ENCODE measurements around the gene POC1A.
A peak's percentile ranks its signal among the peaks of the same experiment; 100 is the strongest.

Gene POC1A

DNA sequence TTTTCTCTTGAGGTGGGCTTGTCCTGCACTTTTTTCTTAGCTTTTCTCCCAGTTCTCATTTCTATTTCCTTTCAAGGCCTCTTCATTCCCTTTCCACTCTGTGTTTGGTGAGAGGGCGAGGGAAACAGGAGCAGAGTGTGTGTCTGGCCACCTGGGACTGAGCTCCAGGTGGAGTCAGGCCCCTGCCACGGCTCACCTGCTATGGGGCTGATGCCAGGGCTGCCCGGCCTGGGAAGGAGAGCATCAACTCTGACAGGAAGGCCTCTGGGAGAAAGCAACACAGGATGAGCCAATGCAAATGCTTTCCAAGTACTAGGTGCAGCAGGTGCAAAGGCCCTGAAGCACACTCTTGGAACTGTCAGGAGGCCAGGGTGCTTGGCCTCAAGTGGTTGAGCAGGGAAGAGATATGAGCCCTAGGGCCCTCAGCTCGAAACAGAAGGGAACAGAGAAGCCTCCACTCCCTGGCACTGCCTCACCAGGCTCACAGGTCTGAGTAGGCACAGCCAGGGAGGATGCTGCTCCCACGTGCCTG is 70.6 kb downstream of the POC1A start:
- DNase-seq, result no peak

DNA sequence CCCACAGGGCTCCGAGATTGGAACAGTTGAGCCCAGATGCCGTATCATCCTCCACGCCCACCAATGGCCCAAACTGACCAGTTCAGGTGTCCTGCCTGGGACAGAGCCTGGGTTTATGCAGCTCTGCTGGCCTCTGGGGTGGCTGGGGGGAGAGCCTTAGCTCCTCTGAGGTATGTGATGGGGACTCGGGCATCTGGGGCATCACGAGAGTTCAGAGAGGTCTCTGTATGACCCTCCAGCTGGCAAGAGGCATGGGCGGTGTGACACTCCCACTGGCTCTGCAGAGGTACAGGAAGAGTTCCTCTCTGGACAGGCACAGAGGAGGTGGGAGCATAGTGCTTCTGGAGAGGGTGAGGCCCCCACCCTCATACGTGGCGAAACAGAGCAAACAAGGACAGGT is 71.3 kb downstream of the POC1A start:
- DNase-seq, result no peak

DNA sequence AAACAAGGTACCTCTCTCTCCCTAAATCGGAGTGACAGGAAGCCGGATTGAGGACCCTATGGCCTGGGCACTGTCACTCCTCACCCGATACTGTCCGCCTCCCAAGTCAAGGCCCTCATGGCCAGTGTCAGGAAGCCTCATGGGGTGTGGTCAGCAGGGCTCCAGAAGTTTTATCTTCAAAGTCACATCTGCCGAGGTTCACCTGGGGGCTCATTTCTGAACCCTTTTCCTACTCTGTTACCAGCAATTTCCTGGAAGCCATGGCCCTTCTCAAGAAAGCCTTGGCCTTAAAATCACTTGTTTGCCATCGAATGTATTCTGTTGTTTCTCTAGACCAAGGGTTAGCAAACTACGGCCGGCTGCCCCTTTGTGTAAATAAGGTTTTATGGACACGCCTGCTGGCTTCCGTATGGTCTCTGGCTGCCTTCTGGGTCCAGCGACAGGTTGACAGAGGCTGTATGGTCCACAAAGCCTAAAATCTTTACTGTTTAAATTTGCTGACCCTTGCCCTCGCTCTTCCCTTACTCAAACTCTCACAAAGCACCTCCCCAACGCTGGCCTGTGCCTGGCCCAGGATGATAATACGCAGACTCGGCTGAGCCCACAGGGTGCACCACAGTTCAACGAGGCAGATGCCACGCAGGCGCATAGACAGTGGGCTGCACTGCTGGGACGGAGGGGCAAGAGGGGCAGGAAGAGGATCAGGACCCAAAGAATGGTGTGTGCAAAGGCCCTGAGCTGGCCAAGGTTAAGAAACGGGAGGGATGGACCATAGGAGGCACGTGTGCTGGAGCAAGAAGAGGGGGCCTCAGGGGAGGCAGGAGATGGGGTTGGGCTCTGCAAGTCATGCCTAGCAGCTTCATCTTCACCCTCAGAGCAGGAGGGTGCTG is 73.1 kb downstream of the POC1A start:
- DNase-seq, result no peak

DNA sequence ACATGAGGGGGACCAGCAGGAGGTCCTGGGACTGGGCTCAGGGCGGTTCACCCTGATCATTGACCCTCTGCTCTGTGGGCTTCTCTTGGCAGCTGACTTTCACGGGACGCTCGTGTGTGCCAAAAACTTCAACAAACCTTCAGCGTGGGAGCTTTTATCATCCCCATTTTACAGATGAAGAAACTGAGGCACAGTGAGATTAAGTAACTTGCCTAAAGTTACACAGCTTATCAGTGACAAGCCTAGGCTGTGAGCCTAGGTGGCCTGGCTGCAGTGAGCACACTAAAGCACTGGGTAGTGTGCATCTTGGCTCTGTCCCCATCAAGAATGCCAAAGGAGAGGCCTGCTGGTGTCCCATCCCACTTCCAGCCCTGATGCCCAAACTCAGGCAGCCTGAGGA is 74.3 kb downstream of the POC1A start:
- DNase-seq, result no peak

DNA sequence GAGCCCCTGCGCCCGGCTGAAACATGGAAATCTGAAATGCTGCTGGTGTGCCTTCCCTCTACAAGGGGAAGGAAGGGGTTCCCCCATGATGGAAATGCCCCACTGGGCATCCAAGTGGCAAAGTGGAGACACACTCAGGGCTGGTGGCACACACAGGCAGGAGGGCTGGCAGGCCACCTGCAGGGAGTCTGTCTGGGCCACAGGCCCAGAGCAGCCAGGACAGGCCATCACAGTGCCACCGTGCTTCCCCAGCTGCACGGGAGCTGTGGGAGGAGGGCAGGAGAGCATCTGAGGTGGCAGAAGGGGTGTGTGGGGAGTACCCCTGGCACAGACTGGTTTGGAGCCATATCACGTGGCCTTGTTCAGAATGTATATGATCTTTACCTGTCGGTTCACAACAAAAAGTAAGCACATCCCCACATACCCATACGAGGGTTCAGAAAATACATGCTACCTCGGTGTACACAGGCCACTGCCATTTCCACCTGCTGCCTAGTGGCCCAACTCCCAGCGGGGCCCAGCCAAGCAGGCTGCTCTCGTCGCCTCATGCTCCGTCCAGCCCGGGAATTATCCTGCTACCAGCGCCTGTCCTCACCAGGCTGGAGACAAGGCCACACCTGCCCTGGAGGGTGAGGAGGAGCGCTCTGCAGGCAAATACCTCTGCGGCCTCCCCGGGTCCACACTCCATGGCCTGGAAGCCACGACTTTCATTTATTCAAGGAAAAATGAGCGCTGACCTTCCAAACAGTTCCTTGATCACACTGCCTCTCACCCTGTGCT is 75.3 kb downstream of the POC1A start:
- no peak for DNase-seq

DNA sequence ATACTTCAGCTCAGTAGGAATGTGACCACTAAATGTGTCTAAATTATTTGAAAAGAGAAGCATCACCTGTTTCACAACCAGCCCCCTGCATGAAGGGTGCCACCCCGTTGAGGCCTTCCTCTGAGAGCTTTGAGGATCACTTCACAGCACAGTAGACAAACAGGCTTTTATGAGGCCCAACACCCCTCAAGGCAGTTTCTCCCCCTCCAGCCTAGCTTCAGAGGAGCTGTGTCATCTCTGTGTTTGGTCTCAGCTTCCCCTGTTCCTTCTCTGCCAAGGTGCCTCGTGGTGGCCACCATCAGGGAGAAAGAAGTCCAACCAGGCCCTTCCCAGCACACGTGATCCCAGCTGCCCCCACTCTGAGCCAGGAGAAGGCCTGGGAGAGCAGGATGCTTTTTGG is 76.3 kb downstream of the POC1A start:
- DNase-seq, result no peak

DNA sequence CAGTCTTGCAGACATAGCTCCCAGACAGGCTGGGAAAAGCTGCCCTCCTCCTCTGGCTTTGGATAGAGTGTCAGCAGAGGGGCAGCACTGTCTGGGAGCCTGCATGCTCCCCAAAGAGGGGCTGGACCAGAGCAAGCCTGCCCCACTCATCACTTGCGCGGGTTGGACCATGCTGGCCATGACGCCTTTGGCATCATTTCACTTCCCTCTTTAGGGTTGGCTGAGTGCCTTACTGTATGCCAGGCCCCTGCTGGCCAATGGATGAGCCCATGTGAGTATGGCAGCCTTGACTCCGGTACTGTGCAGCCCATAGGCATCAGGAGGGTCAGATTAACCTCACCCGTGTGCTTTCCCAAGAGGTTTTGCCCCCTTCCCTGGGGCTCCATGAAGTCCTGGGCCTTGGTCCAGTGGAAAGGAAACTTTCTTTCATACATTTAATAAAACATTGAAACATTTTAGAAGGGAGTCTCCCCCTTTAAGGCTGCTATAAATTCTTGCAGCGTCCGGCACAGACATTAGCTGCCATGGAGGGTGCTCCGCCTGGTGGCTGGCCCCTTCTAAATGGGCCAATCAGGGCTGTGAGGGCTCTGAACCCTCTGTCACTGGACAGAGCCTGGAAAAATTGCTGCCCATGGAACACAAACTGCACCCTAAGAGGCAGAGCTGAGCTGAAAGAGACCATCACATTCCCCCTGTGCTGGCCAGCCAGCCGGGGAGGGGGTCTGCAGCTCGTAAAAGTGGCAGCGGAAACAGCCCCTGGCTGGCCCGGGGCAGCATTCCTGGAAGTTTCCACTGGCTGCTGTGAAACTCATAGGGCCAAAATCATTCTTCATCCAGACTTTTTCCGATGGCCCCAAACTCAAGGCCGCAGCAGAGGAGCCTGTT is 77.1 kb downstream of the POC1A start:
- peak; percentile 88 for DNase-seq

DNA sequence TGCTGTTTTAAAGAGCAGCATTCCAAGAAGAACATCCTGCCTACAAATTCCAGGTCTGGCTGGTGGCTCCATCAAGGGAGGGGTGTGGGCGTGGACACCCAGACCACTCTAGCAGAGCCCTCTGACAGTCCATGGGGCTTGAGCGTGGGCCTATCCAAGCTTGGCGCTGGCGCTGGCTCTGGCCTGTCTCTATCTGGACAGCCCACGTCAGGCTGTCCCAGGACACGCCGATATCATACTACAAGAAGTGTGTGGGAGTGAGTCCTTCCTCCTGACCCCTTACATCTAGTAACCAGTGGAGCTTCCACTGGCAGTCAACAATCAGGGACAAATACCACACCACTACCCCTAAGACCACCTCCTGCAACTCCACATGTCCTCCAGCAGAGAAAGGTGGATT is 80.7 kb downstream of the POC1A start:
- no peak for DNase-seq

DNA sequence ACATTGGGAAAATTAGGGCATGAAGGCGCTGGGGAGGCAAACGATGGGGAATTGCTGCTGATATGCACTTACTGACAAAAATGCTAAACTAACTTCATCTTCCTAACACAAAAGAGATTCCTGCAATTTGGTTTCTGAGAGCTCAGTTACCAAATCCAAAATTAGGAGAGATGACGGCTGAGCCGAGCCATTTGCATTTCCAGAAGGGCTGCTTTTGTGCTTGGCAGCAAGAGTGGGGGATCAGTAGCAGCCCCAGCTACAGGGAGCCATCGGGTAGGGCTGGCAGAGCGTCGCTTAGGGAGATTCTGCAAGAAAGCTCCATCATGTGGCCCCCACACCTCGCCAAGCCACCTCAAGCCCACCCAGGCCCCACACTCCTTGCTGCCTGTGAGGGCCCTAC is 81.8 kb downstream of the POC1A start:
- no peak for DNase-seq

DNA sequence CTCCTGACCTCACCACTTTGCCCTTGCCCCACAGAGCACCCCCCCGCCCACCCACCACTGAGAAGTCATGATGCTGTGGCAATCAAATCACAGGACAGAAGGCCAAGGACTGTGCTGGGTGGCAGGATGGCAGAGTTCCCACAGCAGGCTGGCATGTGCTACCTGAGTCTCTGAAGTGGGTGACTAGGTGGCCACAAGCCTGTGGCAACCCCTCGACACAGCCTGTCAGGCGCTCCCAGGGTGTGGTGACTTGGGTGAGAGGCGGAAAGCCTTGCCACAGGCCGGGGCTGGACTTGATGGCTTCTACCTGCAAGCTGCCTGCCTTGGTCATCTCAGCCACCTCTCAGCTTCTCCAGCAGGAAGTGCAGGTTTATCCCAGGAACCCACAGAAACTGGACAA is 82.2 kb downstream of the POC1A start:
- DNase-seq, result no peak

DNA sequence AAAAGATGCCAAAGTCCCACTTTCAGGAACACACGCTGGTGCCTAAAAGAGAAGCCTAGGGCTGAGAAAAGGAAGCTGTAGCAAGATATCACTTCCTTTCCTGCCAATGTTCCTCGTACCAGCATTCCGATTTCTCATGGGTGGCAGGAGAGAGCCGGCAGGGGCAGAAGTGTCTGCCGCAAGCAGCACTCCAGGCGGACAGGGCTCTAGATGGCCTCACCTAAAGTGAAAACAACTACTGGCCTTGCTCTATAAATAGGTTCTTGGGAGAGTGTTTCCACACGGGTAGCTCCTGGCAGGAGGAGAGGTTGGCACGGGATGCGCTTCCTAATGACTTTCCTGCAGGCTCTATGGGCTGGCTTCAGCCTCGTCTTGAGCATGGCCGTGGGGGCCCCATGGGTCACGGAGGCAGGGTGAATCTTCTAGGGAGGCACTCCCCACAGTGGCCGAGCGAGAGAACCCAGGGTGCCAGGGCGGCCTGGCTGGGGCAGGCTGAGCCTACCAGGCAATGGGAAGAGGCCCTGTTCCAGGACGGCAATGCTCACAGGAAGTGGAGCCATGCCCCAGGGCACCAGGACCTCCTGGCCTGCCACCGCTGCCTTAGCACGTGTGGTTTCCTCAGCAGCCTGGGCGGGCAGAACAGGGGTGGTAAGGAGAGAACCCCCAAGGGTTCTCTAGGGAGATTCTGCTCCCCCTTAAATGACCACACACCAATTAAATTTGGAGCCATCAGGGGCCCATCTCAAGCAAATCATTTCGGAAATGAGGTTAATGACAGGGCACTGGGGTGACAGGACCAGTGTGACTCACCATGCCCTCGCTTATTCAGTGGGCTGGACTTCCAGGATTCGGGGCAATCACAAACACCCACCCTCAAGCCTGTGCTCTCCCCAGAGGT is 83.2 kb downstream of the POC1A start:
- DNase-seq, result peak; percentile 82

DNA sequence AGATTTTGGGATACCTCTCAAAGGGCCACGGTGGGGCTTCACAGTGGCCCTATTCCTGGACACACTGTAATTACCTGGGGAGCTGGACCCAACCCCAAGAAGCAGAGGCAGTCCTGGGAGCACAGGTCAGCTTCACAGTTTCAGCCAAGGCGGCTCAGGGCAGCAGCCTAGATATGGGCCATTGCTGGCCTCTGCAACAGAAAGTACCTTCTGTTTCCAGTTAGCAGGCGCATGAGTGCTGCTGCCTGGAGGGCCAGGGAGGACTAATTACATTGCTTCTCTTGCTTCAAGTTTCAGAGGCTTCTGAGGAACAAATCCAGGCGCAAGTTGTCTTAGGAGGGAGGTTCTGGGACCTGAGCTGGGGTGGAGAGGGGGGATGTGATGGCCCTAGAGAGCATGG is 84.4 kb downstream of the POC1A start:
- DNase-seq, result no peak

DNA sequence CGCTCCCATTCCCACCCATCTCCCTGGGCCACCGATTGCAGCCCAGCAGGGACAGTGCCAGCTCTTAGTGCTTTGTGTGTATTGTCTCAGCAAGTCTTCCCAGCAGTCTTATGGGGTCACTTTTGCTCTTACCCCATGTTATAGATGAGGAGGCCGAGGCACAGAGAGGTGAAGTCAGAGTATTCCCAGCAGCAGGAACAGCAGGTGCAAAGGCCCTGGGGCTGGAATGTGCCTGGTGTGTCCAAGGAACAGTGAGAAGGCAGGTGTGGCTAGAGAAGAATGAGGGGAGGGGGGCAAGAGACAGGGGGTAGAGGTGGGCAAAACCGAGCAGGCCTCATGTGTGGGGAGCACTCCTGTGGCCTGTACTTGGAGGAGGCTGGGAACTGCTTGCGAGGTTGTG is 85.1 kb downstream of the POC1A start:
- no peak for DNase-seq

DNA sequence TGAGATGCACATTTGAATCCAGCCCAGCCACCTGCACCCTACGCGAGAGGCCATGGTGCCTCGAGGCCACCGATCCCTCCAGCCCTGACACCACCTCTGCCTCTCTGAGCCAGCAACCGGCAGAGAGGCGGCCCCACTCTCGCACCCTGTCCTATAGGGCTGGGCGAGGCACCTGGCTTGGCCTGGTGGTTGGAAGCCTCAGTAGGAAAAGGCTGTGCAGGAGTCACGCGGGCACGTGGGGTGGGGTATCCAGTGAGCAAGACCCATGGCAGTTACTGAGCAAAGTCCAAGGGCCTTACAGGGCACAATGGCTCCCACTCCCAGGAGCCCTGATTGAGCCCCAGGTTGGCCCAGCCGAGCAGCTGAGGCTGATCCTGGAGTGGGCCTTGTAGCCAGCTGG is 85.5 kb downstream of the POC1A start:
- no peak for DNase-seq

DNA sequence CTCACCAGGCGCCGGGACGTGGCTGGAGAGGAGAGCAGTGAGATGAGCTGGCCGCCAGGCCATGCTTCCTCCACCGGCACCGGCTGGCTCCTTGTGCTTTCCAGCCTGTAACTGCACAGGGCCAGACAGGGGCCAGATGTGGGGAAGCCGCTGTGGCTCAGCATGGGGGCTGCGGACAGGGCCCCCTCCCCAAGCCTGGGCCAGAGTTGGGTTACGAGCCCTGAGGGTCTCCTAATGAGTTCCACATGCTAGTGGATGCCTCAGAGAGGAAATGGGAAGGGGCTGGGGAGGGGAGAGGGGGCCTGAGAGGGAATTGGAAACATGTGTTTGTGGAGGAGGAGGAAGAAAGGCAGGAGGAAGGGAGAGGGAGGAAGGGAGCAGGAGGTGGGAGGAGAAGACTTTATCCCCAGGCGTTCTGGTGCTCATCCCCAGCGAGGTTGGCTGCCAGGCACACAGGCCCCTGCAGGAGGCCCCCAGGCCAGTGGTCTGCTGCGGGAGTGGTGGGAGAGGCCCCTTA is 86.1 kb downstream of the POC1A start:
- DNase-seq, result peak; percentile 92

DNA sequence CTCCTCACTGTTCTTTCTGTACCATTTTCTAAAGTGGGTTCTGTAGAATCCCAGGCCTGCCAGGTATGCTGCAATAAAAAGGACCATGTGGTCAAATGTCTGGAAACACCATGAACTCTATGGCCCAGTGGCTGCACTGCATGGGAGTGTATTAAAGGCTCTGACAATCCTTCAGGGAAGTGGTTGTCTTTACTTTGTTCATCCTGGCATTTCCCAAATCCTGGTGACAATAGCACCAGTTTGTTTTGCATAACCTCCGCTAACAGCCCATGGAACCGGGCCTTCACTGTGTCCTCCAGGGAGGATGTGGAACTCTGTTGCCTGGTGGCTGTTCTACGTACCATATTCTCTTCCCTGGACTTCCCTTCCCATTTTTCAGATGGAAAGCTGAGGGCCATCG is 86.7 kb downstream of the POC1A start:
- no peak for DNase-seq

DNA sequence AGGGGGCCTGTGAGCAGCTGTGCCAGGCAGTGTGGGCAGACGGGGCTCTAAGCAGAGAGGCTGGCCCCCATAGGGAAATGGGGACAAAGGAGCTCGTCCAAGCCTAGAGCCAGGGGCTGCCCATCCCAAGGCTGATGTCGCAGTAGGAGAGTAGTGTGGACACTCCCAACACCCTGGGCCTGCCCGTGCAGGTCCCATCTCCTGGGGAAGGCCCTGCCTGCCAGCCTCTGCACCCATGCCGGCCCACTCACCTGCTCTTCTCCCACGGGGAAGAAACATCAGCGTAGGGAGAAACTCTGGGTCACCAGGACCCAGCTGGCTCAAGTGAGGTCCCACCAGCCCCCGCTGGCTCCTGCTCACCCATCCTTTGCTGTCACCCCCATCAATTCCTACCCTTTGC is 87.2 kb downstream of the POC1A start:
- no peak for DNase-seq

DNA sequence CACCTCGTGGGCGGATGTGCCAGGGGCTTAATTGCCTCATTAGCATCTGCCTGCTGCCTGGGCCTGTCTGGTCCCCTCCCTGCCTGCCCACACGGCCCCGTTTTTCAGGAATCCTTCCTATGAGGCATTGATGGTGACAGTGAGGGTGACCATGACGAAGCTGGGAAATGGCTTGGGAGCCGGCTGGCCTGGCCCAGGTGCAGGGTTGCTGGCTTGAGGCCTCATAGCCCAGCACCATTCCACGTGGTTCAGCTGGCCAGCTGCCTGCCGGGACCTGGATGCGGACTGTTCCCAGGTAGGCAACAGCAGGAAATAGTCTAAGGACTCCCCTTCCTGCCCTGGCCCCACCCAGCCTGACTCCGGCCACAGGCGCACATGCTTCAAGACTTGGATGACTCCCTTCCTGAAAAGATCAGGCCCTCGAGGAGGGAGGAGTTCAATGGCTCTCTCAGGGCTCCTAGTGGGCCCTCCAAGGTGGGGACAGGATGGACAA is 88.9 kb downstream of the POC1A start:
- no peak for DNase-seq

DNA sequence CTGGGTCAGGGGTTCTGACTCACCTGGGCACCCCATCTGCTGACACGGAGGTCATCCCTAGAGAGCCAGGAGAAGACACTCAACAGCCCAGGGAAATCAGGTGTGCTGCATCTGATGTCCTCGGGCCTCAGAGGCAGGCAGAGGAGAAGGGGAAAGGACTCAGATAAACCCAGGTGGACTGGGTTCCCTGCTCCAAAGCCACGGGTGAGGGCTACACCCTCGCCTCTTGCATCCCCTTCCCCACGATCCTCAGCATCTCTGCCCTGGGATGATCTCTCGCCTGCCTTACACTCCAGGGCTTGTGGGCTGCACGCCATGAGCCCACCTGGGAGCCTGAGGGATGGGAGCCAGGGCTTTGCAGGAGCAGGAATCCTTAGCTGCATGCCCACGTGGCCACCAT is 89.7 kb downstream of the POC1A start:
- DNase-seq, result no peak

DNA sequence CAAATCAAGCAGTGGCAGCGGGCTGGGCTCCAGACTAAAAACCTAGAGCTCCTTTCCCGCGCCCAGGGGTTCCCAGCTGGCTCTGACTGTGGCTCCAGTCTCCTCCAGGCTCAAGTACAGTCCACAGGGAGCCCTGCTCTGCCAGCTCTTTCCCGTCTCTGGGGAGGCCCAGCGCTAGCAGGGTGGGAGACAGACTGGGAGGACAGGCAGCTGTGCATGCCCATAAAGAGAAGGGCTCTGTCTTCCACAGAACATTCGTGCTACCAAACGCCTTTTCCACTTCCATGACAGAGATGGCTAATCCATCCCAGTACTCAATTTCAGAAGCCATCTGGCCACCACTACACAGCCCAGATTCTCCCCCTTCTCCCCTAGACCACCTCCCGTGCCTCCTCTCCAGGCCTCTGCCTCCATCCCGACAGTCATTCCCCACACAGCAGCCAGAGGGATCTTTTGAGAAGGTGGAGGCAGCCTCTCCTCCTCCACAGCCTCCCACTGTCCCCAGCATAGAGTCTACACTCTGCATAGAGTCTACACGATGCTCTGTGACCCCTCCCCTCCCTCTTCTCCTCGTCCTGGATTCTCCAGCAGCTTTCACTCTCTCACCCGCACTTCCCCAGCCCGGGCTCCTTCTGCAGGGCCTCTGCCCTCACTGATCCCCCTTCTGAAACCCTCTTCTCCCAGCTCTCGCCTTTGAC is 91.0 kb downstream of the POC1A start:
- no peak for DNase-seq

DNA sequence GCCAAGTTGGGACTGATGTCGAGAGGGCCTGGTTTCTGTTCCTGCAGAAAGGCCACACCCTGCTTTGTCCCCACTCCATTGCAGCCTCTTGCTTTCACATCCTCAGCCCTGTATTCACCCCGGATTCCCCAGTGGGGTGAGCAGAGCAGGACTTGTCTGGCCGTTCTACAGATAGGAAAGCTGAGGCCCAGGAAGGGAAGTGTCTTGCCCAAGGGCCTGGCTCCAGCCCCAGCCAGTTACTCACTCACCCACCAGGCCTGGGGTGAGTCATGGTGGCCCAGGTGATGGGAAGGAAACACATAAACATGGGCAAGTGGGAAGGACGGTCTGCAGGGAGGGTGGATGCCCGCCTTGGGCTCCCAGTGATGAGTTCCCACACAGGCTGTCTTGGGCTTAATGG is 91.7 kb downstream of the POC1A start:
- no peak for DNase-seq

All from femur (tissue), 1 donor.